ENCODE data around the gene FBXW7.
A peak's percentile ranks its signal among the peaks of the same experiment; 100 is the strongest.

The FBXW7 gene

GRCh38 chr4:152577708-152578396, 42.0 kb upstream of the FBXW7 start:
- no peak overlapping the region for H3K27ac ChIP-seq

GRCh38 chr4:152575533-152575932, 39.6 kb upstream of the FBXW7 start:
- H3K27ac ChIP-seq = no peak overlapping the region
- TF ChIP-seq CTCF (conservative IDR thresholded peaks at IDR 0.05) (no peak), ZFX (IDR thresholded peaks at IDR 0.05) (no peak)

More at GRCh38 chr4:152577708-152578396, 42.0 kb upstream of the FBXW7 start:
- TF ChIP-seq ZFX (IDR thresholded peaks at IDR 0.05) = no peak
- TF ChIP-seq CTCF (conservative IDR thresholded peaks at IDR 0.05) = no peak

- H3K27ac ChIP-seq = no peak overlapping the region; the same call in 1 of the 2 replicates
- TF ChIP-seq ZFX (IDR thresholded peaks at IDR 0.05) (no peak), CTCF (conservative IDR thresholded peaks at IDR 0.05) (no peak)
Observed at GRCh38 chr4:152573861-152574260, 38.0 kb upstream of the FBXW7 start.

- TF ChIP-seq ZFX (IDR thresholded peaks at IDR 0.05) (no peak), CTCF (conservative IDR thresholded peaks at IDR 0.05) (no peak)
Observed at GRCh38 chr4:152572417-152573086, 36.7 kb upstream of the FBXW7 start.

GRCh38 chr4:152571770-152572169, 35.9 kb upstream of the FBXW7 start:
- TF ChIP-seq ZFX (IDR thresholded peaks at IDR 0.05) = no peak
- TF ChIP-seq CTCF (conservative IDR thresholded peaks at IDR 0.05) = no peak
- H3K27ac ChIP-seq = no peak overlapping the region

More at GRCh38 chr4:152572417-152573086, 36.7 kb upstream of the FBXW7 start:
- peak overlapping the region; percentile 36; the same call in 1 of the 2 replicates for H3K27ac ChIP-seq

GRCh38 chr4:152571296-152571695, 35.4 kb upstream of the FBXW7 start:
- H3K27ac ChIP-seq = no peak overlapping the region
- TF ChIP-seq CTCF (conservative IDR thresholded peaks at IDR 0.05) (no peak), ZFX (IDR thresholded peaks at IDR 0.05) (no peak)

- TF ChIP-seq ZFX (IDR thresholded peaks at IDR 0.05) = no peak
- no peak overlapping the region; the same call in 1 of the 2 replicates for H3K27ac ChIP-seq
Observed at GRCh38 chr4:152565333-152565732, 29.4 kb upstream of the FBXW7 start.

Data from C4-2B (cell line).